ENCODE data around the gene GK.
"Not testable (repeated sequence)": the region's sequence is repeated elsewhere in the genome, so short reads cannot be mapped to it uniquely, and the experiment has no call there.

The GK gene

DNA sequence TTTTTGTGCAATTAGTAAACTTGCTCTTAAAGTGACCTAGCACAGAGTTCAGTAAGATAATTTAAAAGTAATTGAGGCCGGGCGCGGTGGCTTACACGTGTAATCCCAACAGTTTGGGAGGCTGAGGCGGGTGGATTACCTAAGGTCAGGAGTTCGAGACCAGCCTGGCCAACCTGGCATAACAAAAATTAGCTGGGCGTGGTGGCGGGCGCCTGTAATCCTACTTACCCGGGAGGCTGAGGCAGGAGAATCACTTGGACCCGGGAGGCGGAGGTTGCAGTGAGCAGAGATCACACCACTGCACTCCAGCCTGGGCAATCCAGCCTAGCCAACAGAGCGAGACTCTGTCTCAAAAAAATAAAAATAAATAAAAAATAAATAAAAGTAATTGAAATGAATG is 1.2 kb downstream of the GK start:
- not testable (repeated sequence) for DNase-seq (ENCODE audit: low spot score)

DNA sequence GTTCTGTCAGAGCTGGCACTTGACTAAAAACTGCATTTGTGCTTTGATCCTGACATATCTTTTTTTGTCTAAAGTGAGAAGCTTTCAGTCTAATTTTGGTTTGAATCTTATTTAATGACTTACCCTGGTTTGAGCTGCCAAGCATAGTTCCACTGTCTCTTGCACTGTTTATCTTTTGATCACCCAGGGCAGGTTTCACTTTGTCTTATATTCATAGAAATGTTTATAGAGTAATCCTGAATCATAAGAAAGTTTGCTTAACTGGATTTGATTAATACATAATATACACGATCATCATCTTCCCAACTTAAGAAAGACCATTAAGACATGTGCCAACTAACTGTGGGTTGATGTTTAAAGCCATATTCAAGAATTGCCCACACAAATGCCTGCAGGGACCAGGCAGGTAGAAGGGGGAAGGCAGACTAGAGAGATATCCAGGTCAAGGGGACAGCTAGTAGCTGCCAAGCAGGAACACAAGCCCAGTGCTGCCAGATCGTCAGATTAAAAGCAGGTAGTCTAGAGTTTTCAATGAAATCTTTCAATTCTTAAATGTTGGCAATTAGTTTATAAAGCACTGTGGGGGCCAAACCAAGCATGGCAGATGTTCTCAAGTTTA is 1.9 kb downstream of the GK start:
- DNase-seq (ENCODE audit: low spot score): no peak

DNA sequence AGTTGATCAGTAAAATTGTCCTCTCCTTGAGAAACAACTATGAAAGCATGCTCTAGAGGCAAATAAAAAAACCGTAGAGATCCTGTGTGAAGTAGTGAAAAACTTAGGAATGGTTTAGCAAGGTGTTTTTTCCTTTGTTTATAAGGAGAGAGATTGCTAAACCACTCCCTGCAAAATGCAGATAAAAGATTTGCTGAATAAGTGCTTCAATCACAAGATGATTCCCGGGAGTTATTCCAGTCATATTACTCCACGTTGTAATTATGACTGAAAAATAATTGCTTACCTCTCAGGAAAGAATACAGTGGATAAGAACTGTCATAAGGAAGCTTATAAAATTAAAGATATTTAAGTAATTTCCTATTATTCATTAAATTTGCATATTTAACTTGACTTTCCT is 2.8 kb downstream of the GK start:
- no peak for DNase-seq (ENCODE audit: low spot score)

DNA sequence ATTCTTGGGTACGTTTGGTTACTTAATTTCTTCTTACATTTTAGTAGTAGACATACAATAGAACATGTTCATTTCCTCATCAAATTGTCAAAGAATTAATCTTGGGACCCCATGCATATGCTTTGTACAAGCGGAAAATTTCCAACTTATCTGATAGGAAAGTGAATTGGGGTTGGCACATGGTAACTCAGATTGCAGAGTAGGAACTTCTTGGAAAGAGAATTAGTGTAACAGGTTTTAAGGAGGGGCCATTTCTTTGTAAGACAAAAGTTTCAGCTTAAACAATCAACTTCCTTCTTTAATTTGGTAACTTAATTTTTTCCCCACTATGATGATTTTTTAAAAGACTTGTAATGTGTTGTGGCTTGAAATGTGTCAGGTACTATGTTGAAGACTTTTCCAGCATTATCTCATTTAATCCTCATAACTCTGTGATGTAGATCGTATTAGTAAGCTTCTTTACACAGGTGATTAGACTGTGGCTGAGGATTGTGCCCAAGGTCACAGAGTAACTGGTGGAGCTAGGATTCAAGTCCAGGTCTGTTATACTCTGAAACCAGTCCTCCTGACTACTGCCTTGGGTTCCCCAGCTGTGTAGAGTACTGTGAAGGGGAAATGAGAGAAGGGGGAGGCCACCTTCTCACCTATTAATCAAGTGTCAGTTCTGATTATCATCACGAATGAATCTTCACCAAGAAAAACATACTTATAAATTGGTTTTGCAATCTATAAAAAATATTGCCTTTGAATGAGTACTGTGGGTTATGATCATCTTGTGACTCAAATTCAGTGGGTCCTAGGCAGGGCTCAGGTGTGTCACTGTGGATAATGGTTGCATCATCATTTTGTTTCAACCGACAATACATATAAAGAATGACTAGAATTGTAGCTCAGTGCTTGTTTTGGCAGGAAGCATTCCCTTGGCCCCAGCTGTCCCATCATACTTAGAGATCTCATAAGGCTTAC is 4.3 kb downstream of the GK start:
- DNase-seq (ENCODE audit: low spot score): no peak

DNA sequence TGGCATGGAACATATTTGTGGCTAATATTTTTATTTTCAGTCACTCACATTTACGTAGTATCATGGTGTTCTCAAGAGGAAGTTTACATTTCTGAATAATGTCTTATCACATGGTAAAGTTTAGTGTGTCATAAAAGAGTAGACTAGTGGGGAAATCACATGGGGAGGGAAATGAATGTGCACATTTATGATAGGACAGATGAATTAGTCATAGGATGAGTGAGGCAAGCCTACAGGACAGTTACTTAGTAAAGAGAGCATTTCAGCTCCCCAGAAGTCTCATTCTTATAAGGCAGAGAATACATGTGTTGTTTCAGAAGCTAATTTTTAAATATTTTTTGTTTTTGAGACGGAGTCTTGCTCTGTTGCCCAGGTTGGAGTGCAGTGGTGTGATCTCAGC is 6.2 kb downstream of the GK start:
- no peak for DNase-seq (ENCODE audit: low spot score)

DNA sequence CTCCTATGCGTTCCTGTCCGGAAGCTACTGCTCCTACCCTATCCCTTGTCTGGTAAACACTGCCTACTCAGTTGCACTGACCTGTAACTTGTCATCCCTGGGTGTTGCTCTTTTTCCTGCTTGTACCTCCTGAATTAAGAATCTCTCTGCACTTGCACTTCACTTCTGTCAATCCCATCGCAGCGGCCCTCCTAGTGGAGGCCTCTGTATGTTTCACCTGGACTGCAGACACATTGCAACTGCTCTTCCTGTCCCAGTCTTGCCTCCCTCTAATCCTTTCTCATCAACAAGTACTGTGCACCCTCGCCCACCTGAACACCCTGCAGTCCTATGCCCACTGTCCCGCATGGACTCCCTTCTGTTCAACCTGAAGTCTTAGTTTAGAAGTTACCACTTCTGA is 8.0 kb downstream of the GK start:
- no peak for DNase-seq (ENCODE audit: low spot score)

DNA sequence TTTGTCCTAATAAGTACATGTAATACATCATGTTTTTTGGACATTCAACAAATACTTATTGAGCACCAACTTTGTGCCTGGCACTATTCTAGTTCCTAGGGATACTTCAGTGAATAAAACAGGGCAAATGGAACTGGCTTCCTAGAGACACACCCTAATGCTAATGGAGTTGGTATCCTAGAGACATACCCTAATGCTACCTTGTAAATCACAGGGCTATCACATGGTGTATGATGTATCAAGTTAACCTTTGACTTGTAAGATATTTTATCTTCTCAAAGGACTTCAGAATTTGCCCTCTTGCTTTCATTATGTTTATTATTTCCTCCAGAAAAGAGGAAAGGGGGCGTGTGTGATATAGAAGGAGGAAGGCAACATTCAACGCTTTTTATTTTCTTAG is 10.1 kb downstream of the GK start:
- DNase-seq (ENCODE audit: low spot score): no peak

DNA sequence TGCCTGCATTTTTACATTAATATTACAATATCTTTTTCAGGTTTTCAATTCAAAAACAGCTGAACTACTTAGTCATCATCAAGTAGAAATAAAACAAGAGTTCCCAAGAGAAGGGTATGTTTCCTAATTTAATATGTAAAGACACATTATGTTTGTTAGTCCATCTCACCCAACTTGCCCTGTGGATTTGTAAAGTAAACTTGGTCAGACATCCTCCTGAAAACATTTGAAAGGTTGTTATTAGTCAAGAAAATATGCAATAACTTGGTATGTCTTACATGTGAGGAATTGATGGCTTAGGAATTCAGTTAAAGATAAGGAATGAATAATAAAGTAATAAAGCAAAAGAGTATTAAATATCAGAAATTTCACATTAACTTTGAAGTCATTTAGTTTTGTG is 12.2 kb downstream of the GK start:
- no peak for DNase-seq (ENCODE audit: low spot score)

DNA sequence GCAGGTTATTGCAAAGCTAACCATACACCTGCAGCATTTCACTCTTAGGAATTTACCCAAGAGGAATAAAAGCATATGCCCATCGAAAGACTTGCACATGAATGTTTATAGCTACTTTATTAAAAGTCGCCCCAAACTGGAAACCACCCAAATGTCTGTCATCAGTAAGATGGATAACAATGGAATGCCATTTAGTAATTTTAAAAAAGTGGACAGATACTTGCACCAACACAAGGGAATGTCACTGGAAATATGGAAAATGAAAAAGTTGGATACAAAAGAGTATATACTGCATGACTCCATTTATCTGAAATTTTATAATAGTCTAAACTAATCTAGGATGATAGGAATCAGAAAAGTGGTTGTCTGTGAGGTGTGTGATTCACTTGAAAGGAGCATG is 12.9 kb downstream of the GK start:
- DNase-seq (ENCODE audit: low spot score): no peak

DNA sequence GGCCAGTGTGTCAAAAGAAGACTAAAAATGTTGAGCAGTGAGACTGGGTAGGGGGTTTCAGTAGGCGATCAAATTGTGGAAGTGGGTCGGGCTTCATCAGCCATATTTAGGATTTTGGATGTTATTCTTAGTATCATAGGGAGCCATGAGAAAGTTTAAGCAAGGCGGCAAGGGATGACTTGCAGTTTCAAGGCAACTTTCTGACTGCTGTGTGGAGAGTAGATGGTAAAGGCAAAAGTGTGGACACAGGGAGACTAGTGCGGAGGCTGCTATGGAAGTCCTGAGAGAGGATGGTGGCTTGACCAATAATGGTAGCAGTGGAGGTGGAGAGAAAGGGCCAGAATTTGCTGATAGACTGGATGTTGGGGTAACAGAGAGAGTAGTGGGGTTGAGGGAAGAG is 15.4 kb downstream of the GK start:
- DNase-seq (ENCODE audit: low spot score): no peak

DNA sequence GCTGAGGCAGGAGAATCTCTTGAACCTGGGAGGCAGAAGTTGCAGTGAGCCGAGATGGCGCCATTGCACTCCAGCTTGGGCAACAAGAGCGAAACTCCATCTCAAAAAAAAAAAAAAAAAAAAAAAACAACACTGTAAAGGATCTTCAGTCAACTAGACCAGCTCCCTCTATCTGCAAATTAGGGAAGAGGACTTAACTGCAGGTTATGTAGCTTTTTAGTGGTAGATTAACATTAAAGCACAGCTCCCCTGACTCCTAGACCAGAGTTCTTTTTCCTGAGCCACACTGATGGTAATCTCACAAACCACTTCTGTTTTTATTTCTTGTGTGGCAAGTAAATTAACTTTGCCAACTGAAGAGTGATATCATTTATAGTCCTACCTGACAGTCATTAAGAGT is 18.0 kb downstream of the GK start:
- not testable (repeated sequence) for DNase-seq (ENCODE audit: low spot score)

DNA sequence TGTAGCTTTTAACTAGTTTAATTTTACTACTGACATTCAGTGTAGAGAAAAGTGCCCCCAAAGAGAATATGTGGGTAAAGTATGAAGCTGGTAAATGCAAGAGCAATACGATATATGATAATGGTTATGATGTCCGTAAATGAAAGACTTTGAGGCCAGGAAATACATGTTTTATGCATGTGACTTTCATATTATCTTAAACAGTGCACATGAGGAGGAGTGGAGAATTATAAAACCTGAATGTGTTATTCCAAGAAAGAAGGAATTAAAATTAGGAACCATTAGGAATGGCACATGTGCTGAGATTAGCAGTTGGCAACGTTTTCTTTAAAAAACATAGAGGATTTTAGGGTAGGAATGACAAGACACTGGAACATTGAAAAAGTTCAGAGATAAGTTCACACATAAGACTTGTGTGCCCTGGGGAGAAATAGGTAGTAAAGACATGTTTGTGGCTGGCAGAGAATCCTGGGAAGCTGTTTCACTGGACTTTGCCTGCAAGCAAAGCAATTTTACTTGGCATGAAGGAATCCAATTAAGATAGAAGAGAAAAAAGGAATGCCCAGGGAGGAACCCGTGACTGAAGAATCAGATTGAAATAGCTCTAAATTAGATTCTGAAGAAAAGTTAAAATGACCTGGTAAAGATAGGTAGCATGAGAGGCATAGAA is 20.0 kb downstream of the GK start:
- no peak for DNase-seq (ENCODE audit: low spot score)

DNA sequence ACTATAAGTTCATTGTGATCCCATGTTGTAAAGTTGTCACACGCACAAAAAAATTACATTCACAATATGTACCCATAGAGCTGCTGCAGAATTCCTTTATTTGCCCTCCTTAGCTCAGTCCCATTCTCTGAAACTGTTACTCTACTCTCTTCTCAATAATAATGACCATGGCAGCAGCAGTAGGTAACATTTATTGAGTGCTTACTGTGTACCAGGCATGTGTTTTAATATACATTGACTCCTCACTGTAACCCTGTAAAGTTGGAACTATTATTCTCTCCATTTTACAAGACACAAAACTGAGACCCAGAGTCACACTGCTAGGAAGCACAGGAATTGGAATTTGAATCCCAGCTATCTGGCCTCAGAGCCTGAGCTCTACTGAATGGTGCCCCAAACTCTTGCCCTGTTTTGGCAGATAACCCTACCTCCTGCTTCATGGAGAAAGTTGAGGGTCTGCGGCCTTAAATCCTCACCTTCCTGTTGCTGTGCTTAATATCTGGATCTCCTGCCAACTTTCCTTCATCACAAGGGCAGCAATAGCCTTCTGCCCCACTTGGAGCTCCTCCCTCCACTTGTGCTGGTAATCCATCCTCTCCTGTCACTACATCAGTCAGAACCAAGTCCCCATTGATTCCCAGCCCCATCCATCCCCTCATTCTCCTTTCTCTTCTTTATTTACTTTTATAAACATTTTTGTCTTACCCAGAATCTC is 20.8 kb downstream of the GK start:
- DNase-seq (ENCODE audit: low spot score): no peak

DNA sequence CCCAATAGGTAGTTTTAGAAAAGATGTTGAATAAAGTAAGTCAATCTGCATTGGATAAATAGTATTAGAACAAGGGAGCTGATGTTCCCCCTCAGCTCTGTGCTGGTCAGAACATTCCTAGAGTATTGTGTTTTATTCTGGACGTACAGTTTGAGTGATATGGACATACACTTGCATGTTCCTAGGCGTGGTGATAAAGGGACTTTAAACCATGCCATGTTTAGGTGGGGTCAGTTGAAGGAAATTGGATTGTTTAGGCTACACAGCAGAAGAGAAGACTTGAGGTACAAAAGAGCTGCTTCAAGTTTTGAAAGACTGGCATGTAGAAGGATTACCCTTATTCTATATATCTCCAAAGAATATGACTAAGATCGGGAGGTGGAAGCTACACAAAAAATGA is 21.6 kb downstream of the GK start:
- no peak for DNase-seq (ENCODE audit: low spot score)

DNA sequence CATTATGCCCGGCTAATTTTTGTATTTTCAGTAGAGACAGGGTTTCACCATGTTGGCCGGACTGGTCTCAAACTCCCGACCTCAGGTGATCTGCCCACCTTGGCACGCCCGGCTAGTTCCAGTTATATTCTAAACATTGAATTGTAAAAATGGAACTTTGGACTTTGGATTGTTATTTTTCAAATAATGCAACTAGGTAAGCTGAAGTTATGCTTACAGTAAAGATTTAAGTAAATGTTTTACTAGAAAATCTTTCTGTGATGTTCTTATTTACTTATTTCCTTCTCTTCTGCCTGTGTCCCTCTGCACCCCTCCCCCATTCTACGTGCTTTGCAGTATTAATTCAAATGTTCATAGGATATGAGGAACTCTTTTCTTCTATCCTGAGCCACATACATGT is 26.1 kb downstream of the GK start:
- no peak for DNase-seq (ENCODE audit: low spot score)

DNA sequence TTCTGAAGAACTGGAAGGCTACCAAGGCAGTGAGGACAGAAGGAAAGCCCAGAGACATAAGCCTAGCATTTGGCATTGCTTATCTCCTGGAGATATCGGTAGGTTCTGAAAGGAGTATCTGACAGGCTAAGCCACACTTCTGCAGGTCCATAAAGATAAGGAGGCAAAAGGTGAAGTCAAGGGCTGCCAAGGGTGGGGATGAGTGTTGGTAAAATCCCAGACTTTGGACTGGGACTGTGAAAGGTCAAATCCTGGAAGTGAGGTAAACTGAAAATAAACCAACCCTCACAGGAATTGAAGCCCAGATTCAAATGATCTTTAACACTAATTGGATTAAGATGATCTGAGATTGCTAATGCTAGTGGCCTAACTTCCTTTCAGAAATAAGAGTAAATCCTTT is 27.4 kb downstream of the GK start:
- DNase-seq (ENCODE audit: low spot score): no peak

DNA sequence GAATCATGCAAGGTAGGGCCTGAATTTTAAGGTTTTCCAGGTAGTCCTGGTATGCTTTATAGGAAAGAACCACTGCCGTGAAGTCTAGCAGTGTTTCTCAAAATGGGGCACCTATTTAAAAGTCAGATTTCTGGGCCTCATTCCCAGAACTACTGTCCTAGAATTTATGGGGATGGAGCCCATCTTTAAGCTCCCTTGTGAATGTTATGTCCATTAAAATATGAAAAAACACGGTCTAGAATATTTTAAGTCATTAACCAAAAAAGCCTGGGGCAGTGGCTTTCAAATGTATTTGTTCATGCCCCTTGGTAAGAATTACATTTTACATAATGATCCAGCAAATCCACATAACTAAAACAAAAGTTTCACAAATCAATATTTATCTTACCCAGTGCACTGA is 35.4 kb downstream of the GK start:
- DNase-seq (ENCODE audit: low spot score): no peak

DNA sequence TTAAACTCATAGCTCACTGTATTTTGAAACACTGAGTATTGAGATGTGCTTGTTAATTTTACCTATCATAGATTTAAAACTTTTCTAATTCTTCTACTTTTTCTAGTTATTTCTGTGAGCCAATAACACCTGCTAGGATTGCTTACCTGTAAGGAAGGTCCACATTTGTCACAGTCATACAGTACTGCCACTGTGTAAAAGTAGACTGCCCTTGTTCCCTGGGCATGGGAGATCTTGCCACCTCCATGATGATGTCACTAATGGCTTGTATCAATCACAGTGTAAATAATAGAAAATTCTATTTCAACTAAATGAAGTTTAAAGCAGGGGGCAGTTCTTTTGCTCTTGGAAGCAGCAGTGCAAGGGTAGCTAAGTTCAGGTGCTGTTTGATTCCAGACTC is 35.9 kb downstream of the GK start:
- no peak for DNase-seq (ENCODE audit: low spot score)

DNA sequence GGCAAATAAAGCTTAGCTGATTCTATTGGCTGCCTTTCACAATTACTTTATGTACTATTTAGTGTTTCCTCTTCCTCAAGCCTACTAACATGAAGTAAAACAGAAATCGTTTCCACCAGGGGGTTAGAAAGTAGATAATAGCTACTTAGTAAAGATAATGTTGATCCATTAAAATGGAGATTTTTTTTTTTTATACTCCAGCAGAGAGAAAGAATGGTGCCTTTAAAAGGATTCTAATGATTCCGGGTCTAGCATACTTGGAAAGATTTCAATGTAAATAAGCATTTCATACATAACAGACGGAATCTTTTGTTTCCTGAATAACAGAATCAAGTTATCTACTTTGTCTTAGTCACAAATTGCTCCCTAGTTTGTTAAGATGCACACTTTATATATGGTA is 37.1 kb downstream of the GK start:
- no peak for DNase-seq (ENCODE audit: low spot score)

DNA sequence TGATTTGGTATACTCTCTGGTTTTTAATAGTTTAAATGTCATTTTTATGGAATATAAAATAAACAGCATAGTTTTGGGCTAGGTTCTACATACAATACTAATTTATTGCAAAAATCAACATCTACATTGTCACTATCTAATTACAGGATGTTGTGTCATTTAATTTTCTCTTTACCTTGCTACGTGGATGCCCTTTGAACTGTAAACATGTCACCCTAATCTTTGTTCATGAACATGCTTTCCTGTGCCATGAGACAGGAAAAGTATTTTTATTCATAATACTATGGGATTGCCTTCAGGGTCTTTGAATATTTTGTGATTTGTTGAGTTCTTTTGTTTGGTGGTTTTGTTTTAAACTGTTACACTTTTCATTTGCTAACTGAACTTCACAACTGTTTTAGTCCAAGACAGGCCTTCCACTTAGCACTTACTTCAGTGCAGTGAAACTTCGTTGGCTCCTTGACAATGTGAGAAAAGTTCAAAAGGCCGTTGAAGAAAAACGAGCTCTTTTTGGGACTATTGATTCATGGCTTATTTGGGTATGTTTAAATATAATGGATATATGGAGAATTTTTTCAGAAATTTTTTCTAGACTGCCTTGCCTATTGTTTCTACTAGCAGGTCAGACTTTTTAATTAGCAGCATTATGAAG is 40.9 kb downstream of the GK start:
- DNase-seq (ENCODE audit: low spot score): no peak

DNA sequence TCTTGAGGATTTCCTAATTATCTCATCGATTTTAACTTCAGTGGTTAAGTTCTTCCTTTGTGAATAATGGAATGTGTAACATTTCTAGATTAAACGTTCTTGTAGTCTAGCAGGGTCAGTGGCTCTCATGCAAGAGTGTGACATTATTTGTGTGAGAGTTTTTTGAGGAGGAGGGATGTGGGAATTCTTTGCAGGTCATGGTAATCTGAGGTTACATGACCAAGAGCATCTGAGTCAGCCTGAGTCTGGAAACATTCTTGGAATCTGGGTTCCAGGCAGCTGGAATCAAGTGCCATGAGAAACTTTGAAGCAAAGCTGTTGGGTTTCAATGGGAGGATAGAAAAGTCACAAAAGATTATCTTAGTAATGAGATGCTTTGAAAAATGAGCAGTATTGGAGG is 49.5 kb downstream of the GK start:
- no peak for DNase-seq (ENCODE audit: low spot score)

DNA sequence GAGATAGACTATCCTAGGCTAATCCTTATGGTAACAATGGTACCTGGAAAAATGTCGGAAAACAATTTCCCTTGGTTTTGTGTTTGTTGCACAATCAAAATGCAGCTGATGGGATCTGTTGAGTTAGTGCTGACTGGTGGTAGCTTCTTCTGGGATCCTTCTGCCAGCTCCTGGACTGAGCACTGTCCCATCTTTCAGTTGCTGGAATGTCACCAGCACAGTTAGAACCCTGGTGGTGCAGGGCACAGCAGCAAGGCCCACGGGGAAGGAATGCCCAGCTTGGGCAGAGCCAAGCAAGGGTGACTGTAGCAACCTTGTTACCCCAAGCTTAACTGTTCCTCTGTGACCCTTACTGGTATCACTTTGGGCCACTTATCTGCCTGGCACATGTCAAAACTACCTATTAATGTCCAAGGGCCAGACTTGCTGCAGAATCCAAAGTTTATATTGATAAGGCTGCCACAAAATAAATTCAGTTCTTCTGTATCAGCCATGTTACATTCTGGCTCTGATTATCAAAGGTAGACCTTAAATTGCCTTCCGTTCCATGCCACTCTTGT is 53.1 kb downstream of the GK start:
- DNase-seq (ENCODE audit: low spot score): no peak

All from globus pallidus (tissue), 1 donor.